GM19193 (cell line): ENCODE data around the gene GSG1L.

Experiments
- POLR2A ChIP-seq: IDR thresholded peaks from 4 replicates; pipeline ENCODE4 v1.6.1; 2011; ENCODE audit not compliant: insufficient read depth, insufficient read length; ENCODE audit errors: extremely low read depth

Gene GSG1L

DNA sequence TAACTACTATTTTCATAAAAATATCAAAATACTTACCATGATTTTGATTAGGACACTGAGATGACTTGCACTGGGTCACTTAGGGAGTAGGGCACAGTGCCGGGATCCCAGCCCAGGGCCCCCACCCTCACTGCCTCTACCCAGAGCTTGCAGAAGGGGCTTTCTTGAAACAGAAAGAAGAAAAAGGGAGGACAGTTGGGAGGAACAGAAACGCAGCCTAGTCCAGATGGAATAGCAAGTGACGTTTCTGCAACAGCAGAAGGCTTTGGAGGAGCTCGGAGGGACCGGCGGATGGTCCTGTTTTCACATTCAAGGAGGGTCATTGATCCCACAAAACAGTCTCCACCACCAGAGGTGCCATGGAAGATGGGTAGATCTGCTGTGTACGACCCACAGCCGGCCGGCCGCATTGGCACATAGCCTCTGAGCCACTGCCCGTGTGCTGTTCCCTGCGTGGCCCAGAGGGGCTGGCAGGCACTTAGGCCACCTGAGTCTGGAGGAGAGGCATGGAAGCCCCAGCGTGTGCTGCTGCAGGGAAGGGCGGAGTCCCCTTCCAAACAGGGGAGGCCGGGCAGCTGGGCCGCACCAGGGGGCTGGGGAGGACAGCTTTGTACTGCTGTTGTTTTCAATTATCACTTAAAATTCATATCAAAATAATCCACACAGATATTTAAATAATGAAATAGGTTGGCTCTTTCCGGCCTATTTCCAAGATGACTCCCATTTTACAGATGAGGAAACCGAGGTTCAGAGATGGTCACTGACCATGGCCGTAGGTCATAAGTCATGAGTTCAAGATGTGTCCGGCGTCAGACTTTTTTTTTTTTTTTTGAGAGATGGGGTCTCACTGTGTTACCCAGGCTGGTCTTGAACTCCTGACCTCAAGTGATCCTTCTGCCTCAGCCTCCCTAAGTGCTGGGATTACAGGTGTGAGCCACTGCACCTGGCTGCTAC, 22.9 kb upstream of the GSG1L start:
- TF ChIP-seq POLR2A: no peak

DNA sequence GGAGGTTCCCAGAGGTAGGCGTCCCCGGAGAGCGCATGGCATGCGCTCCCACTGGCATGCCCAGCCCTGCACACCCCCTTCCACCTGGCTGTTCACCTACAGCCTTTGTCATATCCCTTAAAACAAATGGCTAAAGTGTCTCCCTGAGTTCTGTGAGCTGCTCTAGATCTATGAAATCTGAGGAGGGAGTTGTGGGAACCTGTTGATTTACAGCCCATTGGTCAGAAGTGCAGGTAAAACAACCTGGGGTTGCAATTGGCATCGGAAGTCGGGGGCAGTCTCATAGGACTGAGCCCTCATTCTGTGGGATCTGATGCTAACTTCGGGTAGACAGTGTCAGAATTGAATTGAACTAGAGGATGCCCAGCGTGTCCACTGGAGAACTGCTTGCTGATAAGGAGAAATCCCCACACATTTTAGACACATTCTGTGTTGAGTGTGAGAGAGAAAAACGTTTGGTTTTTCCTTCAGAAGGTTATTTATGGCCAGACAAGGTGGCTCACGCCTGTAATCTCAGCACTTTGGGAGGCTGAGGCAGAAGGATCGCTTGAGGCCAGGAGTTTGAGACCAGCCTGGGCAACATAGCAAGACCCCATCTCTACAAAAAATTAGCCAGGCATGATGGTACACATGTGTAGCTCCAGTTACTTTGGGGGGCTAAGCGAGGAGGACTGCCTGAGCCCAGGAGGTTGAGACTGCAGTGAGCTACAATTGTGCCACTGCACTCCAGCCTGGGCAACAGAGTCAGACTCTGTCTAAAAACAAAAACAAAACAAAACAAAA, 22.1 kb upstream of the GSG1L start:
- no peak for TF ChIP-seq POLR2A

GRCh38 chr16:28084209-28084608, 20.7 kb upstream of the GSG1L start:
- no peak for TF ChIP-seq POLR2A

- TF ChIP-seq POLR2A: no peak
These were observed 19.1 kb upstream of the GSG1L start for GRCh38 chr16:28082624-28083023.

- TF ChIP-seq POLR2A: no peak
These were observed 18.0 kb upstream of the GSG1L start for GRCh38 chr16:28081391-28081968.

- TF ChIP-seq POLR2A: no peak
These were observed 14.7 kb upstream of the GSG1L start for GRCh38 chr16:28078261-28078660.

DNA sequence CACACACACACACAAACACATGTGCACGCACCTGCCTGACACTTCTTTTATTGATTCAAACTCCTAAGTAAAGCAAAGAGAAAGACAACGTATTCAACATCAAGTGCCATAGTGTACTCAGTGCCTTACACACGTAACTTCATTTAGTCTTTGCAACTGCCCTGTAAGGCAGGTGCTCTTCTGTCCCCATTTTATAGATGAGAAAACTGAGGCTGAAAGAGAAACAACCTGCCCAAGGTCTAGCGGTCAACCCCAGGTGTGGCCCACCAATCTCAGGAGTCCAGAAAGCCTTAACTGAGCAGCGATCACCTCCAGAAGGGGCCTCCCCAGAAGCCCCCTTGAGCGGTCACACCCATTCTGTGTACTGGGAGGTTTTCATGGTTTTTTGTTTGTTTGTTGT, 10.3 kb upstream of the GSG1L start:
- no peak for TF ChIP-seq POLR2A

DNA sequence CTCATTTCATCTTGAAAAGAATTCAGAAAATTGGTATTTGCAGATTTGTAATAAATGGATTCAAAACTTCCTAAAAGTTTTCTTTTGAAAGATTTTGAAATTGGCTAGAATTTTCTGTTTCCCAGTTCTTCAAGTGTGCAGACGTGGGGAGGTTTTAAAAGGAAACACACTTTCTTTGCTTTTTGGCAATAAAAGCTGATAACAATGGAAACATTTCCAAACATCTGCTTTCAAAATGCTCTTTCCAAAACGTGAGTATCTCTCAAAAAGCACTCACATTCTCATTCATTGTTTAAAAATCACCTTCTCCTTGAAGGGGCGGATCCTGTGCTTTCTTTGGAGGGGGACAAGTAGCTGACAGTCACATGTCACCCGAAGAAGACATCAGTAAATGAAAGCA, 8.6 kb upstream of the GSG1L start:
- no peak for TF ChIP-seq POLR2A

DNA sequence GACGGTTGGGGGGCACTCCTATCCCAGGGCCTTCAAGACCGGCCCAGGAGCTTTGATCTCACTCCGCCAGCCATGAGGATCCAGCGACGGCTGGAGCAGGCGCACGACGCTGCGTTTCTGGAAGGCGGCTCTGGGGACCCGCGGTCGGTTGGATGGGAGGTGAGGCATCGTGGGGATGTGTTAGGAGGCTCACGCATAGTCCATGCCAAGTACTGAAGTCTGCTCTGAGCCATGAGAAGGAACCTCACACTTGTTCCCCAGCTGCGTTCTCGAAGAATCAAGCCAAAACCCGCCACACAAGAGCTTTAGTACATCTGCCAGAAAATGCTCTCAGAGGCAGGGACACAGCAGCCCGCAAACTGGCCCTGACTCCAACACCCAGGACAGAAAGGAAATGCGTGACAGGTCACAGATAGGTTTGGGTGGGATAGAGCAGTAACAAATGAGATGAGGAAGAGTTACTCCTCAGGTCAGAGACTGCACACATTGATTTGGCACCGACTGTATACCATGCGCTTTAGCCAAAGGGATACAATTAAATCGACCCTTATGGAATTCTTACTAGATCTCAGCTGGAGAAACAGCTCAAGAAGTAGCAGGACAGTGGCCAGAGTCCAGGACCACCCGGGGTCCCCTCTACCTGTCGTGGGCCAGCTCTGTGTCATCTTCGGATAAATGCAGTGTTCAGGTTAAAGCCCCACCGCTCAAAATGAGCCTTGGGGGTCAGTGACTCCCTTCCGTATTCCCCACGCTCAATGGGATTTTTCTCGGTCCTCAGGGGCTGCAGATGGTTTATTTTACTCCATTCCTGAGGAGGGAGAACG, 6.7 kb upstream of the GSG1L start:
- no peak for TF ChIP-seq POLR2A

GRCh38 chr16:28068976-28069375, 5.5 kb upstream of the GSG1L start:
- no peak for TF ChIP-seq POLR2A

DNA sequence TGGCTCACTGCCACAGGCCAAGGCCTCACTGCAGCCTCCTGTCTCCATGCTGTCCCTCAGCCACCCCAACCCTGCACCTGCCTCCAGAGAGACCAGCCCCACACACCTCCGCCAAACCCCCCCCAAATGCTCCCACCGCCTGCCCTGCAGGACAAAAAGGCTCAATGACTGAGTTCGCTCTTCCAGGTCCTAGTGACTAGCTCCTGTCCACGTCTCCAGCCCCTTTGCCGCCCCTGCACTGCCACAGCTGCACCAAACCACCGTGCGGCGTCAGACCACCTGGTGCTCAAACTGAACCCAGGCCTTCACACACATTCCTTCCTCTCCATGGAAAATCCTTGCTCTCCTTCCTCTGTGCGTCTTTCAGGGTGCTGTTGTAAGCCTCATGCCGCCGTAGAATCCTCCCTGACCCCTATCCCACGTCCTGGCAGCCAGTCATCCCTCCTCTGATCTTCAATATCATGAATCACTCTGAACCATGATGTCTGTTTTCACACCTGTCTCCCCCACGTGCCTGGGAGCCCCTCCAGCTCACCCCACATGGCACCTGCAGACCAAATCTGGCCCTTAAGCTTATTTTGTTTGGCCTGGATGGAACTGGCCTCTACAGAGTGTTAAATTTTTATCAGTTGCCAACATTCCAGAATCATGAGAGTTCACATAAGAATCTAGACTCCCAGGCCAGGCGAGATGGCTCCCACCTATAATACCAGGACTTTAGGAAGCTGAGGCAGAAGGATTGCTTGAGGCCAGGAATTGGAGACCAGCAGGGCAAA, 4.3 kb upstream of the GSG1L start:
- no peak for TF ChIP-seq POLR2A

GRCh38 chr16:28064706-28065249, 1.3 kb upstream of the GSG1L start:
- TF ChIP-seq POLR2A: no peak

GRCh38 chr16:28064150-28064549, 636 bp upstream of the GSG1L start:
- TF ChIP-seq POLR2A: no peak
